Measurements from ENCODE around the gene ZBTB48.

Gene ZBTB48

GRCh38 chr1:6591644-6592043, 11.8 kb downstream of the ZBTB48 start:
- Histone ChIP-seq H3K27me3 (ENCODE audit: low read length) (no peaks in the 10 kb centered on the region), H3F3A (ENCODE audit: insufficient read depth) (no peaks in the 10 kb centered on the region), H2AFZ (ENCODE audit: low read depth, low read length, severe bottlenecking) (no peak overlapping the region), H3K79me2 (ENCODE audit: insufficient read depth, low read length) (no peaks in the 10 kb centered on the region), H4K20me1 (ENCODE audit: low read depth, low read length) (no peaks in the 10 kb centered on the region), H3K4me2 (ENCODE audit: low read depth, low read length, poor library complexity, severe bottlenecking) (no peak overlapping the region), H3K4me3 (ENCODE audit: insufficient read depth, low read length, poor library complexity, severe bottlenecking) (no peak overlapping the region), H3K9me3 (ENCODE audit: insufficient read depth, low read length) (no peaks in the 10 kb centered on the region), H3K9me2 (replicated peaks; ENCODE audit: insufficient read depth, low read length) (no peaks in the 10 kb centered on the region), H3K9ac (ENCODE audit: low read length) (no peak overlapping the region), H3K36me3 (ENCODE audit: low read length) (no peaks in the 10 kb centered on the region), H3K27ac (ENCODE audit: low read depth, low read length) (no peak overlapping the region)
- no peak for TF ChIP-seq CTCF (IDR thresholded peaks at IDR 0.05; ENCODE audit: insufficient read depth, low read length, poor library complexity, severe bottlenecking)
- no peak for TF ChIP-seq EZH2phosphoT487 (conservative IDR thresholded peaks at IDR 0.05; ENCODE audit: low read length)

GRCh38 chr1:6592441-6592840, 12.6 kb downstream of the ZBTB48 start:
- Histone ChIP-seq H2AFZ (ENCODE audit: low read depth, low read length, severe bottlenecking) (no peak overlapping the region), H3K4me2 (ENCODE audit: low read depth, low read length, poor library complexity, severe bottlenecking) (no peak overlapping the region), H3K4me3 (ENCODE audit: insufficient read depth, low read length, poor library complexity, severe bottlenecking) (no peak overlapping the region), H3K27ac (ENCODE audit: low read depth, low read length) (no peak overlapping the region), H3K9me2 (replicated peaks; ENCODE audit: insufficient read depth, low read length) (no peaks in the 10 kb centered on the region), H3K9me3 (ENCODE audit: insufficient read depth, low read length) (no peaks in the 10 kb centered on the region), H4K20me1 (ENCODE audit: low read depth, low read length) (no peaks in the 10 kb centered on the region), H3K27me3 (ENCODE audit: low read length) (no peaks in the 10 kb centered on the region), H3K79me2 (ENCODE audit: insufficient read depth, low read length) (no peaks in the 10 kb centered on the region), H3K36me3 (ENCODE audit: low read length) (no peaks in the 10 kb centered on the region), H3K9ac (ENCODE audit: low read length) (no peak overlapping the region), H3F3A (ENCODE audit: insufficient read depth) (no peaks in the 10 kb centered on the region)
- TF ChIP-seq EZH2phosphoT487 (conservative IDR thresholded peaks at IDR 0.05; ENCODE audit: low read length) (no peak), CTCF (IDR thresholded peaks at IDR 0.05; ENCODE audit: insufficient read depth, low read length, poor library complexity, severe bottlenecking) (no peak)

DNA sequence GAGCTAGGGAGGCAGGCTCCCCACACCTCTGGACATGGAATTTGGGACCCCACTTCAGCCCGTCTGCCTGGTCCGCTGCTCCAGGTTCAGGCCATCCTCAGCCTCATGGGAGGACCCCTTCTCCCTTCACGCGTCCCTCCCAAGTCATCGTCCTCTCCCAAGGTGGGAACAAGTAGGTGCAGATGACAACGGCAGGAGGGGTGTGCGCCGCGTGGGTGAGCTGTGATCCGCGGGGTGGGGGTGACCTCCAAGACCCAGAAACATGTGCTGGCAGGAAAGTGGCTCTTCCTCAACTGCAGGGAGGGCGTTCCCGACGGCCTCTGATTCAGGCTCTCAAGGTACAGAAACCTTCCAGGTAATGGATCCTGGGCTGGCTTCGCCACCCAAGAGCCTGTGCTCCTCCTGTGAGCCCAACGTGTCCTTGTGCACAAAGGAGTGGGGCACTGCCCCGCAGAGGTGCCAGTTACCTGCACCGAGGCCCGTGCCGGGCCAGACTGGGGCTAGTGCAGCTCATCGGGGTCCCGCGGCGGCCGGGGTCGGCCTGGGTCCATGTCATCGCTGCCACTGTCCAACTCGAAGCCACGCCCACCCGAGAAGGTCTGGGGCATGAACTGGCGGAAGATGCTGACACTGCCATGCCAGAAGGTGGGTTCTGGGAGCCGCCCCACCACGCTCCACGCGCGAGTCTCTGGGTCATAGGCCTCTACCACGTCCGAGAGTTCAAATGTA, 13.2 kb downstream of the ZBTB48 start:
- Histone ChIP-seq H3K4me2 (ENCODE audit: low read depth, low read length, poor library complexity, severe bottlenecking) (no peak overlapping the region), H3K36me3 (ENCODE audit: low read length) (no peaks in the 10 kb centered on the region), H3K4me3 (ENCODE audit: insufficient read depth, low read length, poor library complexity, severe bottlenecking) (no peak overlapping the region), H3K9ac (ENCODE audit: low read length) (no peak overlapping the region), H2AFZ (ENCODE audit: low read depth, low read length, severe bottlenecking) (no peak overlapping the region), H3K9me2 (replicated peaks; ENCODE audit: insufficient read depth, low read length) (no peaks in the 10 kb centered on the region), H4K20me1 (ENCODE audit: low read depth, low read length) (no peaks in the 10 kb centered on the region), H3F3A (ENCODE audit: insufficient read depth) (no peaks in the 10 kb centered on the region), H3K79me2 (ENCODE audit: insufficient read depth, low read length) (no peaks in the 10 kb centered on the region), H3K27me3 (ENCODE audit: low read length) (no peaks in the 10 kb centered on the region), H3K9me3 (ENCODE audit: insufficient read depth, low read length) (no peaks in the 10 kb centered on the region), H3K27ac (ENCODE audit: low read depth, low read length) (no peak overlapping the region)
- TF ChIP-seq EZH2phosphoT487 (conservative IDR thresholded peaks at IDR 0.05; ENCODE audit: low read length) (no peak), CTCF (IDR thresholded peaks at IDR 0.05; ENCODE audit: insufficient read depth, low read length, poor library complexity, severe bottlenecking) (no peak)

Data from SU-DHL-6 (cell line).